Endothelial cell of umbilical vein (primary cell): ENCODE data around the gene PLA2G15. TPM values are rescaled to one million over a fixed set of nuclear protein-coding genes. Genes with fewer than 3 reads are reported as not detected.

Experiments
- BruUV-seq: library from RNA; stranded (reverse); fragments of 400-500 nt; replicated peaks from 2 replicates; lab custom pipeline; 2021; lab: Mats Ljungman, UMichigan
- CTCF ChIA-PET: fragments of 300-600, 350-600 bp; sonication (Branson Sonifier 250); formaldehyde crosslinking; loops from one replicate; lab custom pipeline; 2021; ENCODE audit warnings: antibody characterized with exemption, inconsistent platforms; lab: Charles Lee
- POLR2A ChIA-PET: fragments of 300-600, 350-600 bp; sonication (Branson Sonifier 250); formaldehyde crosslinking; loops from one replicate; lab custom pipeline; 2021; ENCODE audit warnings: antibody characterized with exemption, inconsistent platforms; lab: Charles Lee
- DNase-seq: peaks from one replicate; pipeline ENCODE4 v3.0.0-alpha.2; 2011; ENCODE audit warnings: low read depth, low spot score
- FAIRE-seq: peaks from 2 replicates; lab custom pipeline; 2011; peaks lifted over from hg19 to GRCh38; lab: Jason Lieb, UNC
- H2AFZ ChIP-seq: 2 replicates; pipeline ENCODE4 v1.6.0; 2012; ENCODE audit warnings: low read depth, low read length, control low read depth, inconsistent platforms
- H3K27ac ChIP-seq: 2 replicates; pipeline ENCODE4 v1.5.1; 2011; ENCODE audit warnings: low read depth, mild to moderate bottlenecking, control low read depth, low read length, moderate library complexity; ENCODE audit not compliant: insufficient read depth
- H3K27me3 ChIP-seq, 2 experiments: 2 replicates each; pipeline versions ENCODE4 v1.6.0 to v1.6.1; 2011; ENCODE audit warnings: low read length in 2 of 2, mixed read lengths in 1 of 2; ENCODE audit not compliant: control insufficient read depth in 2 of 2, insufficient read depth in 2 of 2
- H3K36me3 ChIP-seq, 2 experiments: 2 replicates in 1 of 2; 3 replicates in 1 of 2; pipeline ENCODE4 v1.5.1; 2011; ENCODE audit warnings: low read length in 2 of 2, mild to moderate bottlenecking in 1 of 2, moderate library complexity in 1 of 2; ENCODE audit not compliant: control insufficient read depth in 2 of 2, insufficient read depth in 2 of 2; ENCODE audit errors: extremely low read depth in 1 of 2
- H3K4me1 ChIP-seq: 3 replicates; pipeline ENCODE4 v1.5.1; 2011; ENCODE audit warnings: mild to moderate bottlenecking, low read length; ENCODE audit not compliant: control insufficient read depth, insufficient read depth; ENCODE audit errors: extremely low read depth
- H3K4me2 ChIP-seq: 2 replicates; pipeline ENCODE4 v1.6.1; 2011; ENCODE audit warnings: low read length, control low read depth, mixed read lengths; ENCODE audit not compliant: insufficient read depth
- H3K4me3 ChIP-seq, 3 experiments: fragments of 200-600 bp in 1 of 3; sonication (generic), shearing (Covaris generic) in 1 of 3; replicated peaks in 1 of 3; 2 replicates each; pipeline ENCODE4 v1.5.1; 2011 to 2016; ENCODE audit warnings: control low read depth in 3 of 3, low read length in 3 of 3, mild to moderate bottlenecking in 2 of 3, inconsistent platforms in 1 of 3, low read depth in 1 of 3, moderate library complexity in 1 of 3; ENCODE audit not compliant: insufficient read depth in 1 of 3
- H3K79me2 ChIP-seq: 2 replicates; pipeline ENCODE4 v1.6.0; 2012; ENCODE audit warnings: low read length, inconsistent platforms; ENCODE audit not compliant: control insufficient read depth, insufficient read depth
- H3K9ac ChIP-seq: replicated peaks from 2 replicates; pipeline ENCODE3; 2011; ENCODE audit warnings: low read length, control low read depth; ENCODE audit not compliant: insufficient read depth; ENCODE audit errors: extremely low read depth
- H3K9me1 ChIP-seq: replicated peaks from 3 replicates; pipeline ENCODE4 v1.6.0; 2011; ENCODE audit warnings: mild to moderate bottlenecking, low read length; ENCODE audit not compliant: control insufficient read depth, insufficient read depth; ENCODE audit errors: extremely low read depth
- H3K9me3 ChIP-seq: replicated peaks from 2 replicates; pipeline ENCODE4 v1.5.1; 2012; ENCODE audit warnings: low read length, inconsistent platforms; ENCODE audit not compliant: control insufficient read depth, insufficient read depth
- H4K20me1 ChIP-seq: replicated peaks from 2 replicates; pipeline ENCODE3; 2011; ENCODE audit warnings: mild to moderate bottlenecking, low read length; ENCODE audit not compliant: control insufficient read depth, insufficient read depth; ENCODE audit errors: extremely low read depth
- EZH2 ChIP-seq: IDR thresholded peaks from 2 replicates; pipeline ENCODE4 v1.6.1; 2012; ENCODE audit warnings: borderline replicate concordance, low read depth, mild to moderate bottlenecking, moderate library complexity, low read length, inconsistent platforms; ENCODE audit not compliant: severe bottlenecking
- POLR2A ChIP-seq: IDR thresholded peaks from 2 replicates; pipeline ENCODE4 v1.6.1; 2012; ENCODE audit warnings: low read depth, mild to moderate bottlenecking, control low read depth, low read length
- POLR2AphosphoS5 ChIP-seq: IDR thresholded peaks from 2 replicates; pipeline ENCODE4 v1.6.1; 2012; ENCODE audit warnings: low read depth, mild to moderate bottlenecking, control low read depth, low read length, moderate library complexity; ENCODE audit not compliant: insufficient read depth
- dilution Hi-C: fragments of 300-500 bp; cut with MboI; formaldehyde crosslinking; loops from one replicate; pipeline ENCODE4 v1.15.0; 2019; ENCODE audit warnings: low sequenced_read_pairs; ENCODE audit not compliant: extremely low pct_ligation_motif_present
- intact Hi-C: fragments of 100-400 bp; cut with micrococcal nuclease; formaldehyde crosslinking; loops from one replicate; pipeline ENCODE4 v1.10.0; 2022
- polyA plus RNA-seq, 4 experiments: library from polyadenylated mRNA; depleted of rRNA in 3 of 4; stranded (reverse) in 3 of 4; unstranded in 1 of 4; fragments of >200 nt; gene quantifications; 2 replicates each; pipeline versions ENCODE4 v1.2.1 to v1.2.3, GENCODE V29; 2011 to 2012; ENCODE audit warnings: missing spikeins in 1 of 4
- total RNA-seq: library from RNA; stranded (reverse); gene quantifications from 2 replicates; pipeline ENCODE4 v1.2.3, GENCODE V29; 2021
- TF ChIP-seq, protein P1 (sequence below), 2 donors: IDR thresholded peaks; 1 replicate in 1 of 2; 2 replicates in 1 of 2; pipeline ENCODE4 v1.5.1; 2011; ENCODE audit warnings: low read length in 2 of 2, mild to moderate bottlenecking in 2 of 2, moderate library complexity in 2 of 2, control low read depth in 1 of 2, inconsistent platforms in 1 of 2, low read depth in 1 of 2; ENCODE audit not compliant: insufficient read depth in 1 of 2; ENCODE audit errors: extremely low read depth in 1 of 2

PLA2G15 gene
- total and polyA plus RNA-seq, 2 donors (not counting 3 experiments of a cell fraction or from before 2014, with no cell fraction given) = 24.3 to 41.8 TPM

GRCh38 chr16:68264128-68265077, 19.2 kb downstream of the PLA2G15 start, which contains the start of gene SLC7A6:
SLC7A6 (plus strand) TSS chr16:68264526; CDS start chr16:68274727, 10,201 bp downstream.
- ChIA-PET POLR2A (interaction anchor here (0.8 to 1.9 kb wide), 6 partner anchors 9 to 60 kb away, joined by 3 to 11 read pairs (median 4); partner anchors contain the start of genes PRMT7 and SLC7A6OS), CTCF (interaction anchor here (0.7 to 6.3 kb wide), 23 partner anchors 8 to 170 kb away, joined by 3 to 212 read pairs (median 9); partner anchors contain the start of genes ESRP2, PLA2G15, PRMT7 and SLC7A6OS)
- no peaks in the 10 kb centered on the region for H3K9me1 ChIP-seq
- intact Hi-C loops (loop anchor here (1.0 to 2.0 kb wide), 3 partner anchors 20 to 46 kb away; partner anchors contain the start of genes PLA2G15 and SLC7A6OS), dilution Hi-C loops (no loop called here)
- TF ChIP-seq, protein P1, sequence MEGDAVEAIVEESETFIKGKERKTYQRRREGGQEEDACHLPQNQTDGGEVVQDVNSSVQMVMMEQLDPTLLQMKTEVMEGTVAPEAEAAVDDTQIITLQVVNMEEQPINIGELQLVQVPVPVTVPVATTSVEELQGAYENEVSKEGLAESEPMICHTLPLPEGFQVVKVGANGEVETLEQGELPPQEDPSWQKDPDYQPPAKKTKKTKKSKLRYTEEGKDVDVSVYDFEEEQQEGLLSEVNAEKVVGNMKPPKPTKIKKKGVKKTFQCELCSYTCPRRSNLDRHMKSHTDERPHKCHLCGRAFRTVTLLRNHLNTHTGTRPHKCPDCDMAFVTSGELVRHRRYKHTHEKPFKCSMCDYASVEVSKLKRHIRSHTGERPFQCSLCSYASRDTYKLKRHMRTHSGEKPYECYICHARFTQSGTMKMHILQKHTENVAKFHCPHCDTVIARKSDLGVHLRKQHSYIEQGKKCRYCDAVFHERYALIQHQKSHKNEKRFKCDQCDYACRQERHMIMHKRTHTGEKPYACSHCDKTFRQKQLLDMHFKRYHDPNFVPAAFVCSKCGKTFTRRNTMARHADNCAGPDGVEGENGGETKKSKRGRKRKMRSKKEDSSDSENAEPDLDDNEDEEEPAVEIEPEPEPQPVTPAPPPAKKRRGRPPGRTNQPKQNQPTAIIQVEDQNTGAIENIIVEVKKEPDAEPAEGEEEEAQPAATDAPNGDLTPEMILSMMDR (IDR thresholded peaks at IDR 0.05; ENCODE audit: extremely low read depth in 1 of 2, insufficient read depth in 1 of 2, low read depth in 1 of 2, low read length in 2 of 2) = peak; percentile 81 to 84
- TF ChIP-seq POLR2AphosphoS5 (peak; percentile 79), EZH2 (no peak), POLR2A (peak; percentile 68)
- peak within 1 kb of the TSS; percentile 83 for H2AFZ ChIP-seq
- H4K20me1 ChIP-seq = no peaks in the 10 kb centered on the region
- FAIRE-seq = no peak
- H3K27ac ChIP-seq = peak within 1 kb of the TSS; percentile 91
- H3K4me1 ChIP-seq = peaks cover 25% of the 10 kb centered on the region
- no peaks in the 10 kb centered on the region for H3K9me3 ChIP-seq
- peak within 1 kb of the TSS; percentile 44 to 69 (median 66) for H3K4me3 ChIP-seq
- peak; percentile 78 for DNase-seq
- H3K79me2 ChIP-seq = peaks cover 49% of the 10 kb centered on the region
- H3K36me3 ChIP-seq = peaks cover 0 to 11% of the 10 kb centered on the region in 2 experiments
- H3K27me3 ChIP-seq = no peaks in the 10 kb centered on the region
- no TSS peak for BruUV-seq
- peak within 1 kb of the TSS; percentile 79 for H3K4me2 ChIP-seq
- H3K9ac ChIP-seq = peak within 1 kb of the TSS; percentile 91
